CD14-positive monocyte (primary cell): ENCODE measurements around the gene PLD3. TPM values are rescaled to one million over a fixed set of nuclear protein-coding genes. Genes with fewer than 3 reads are reported as not detected.
A peak's percentile ranks its signal among the peaks of the same experiment; 100 is the strongest.

Source experiments
- DNase-seq, 3 donors: peaks; one replicate each; pipeline ENCODE4 v3.0.0-alpha.2; 2011 to 2022
- H2AFZ ChIP-seq: 2 replicates; pipeline ENCODE4 v1.6.0; 2012; ENCODE audit warnings: mild to moderate bottlenecking, low read depth, low read length, inconsistent platforms; ENCODE audit not compliant: insufficient read depth, poor library complexity, severe bottlenecking
- H3K27ac ChIP-seq, 2 donors: 1 replicate in 1 of 2; 2 replicates in 1 of 2; pipeline ENCODE4 v1.5.1; 2012 to 2013; ENCODE audit warnings: low read length in 2 of 2, control low read depth in 1 of 2, inconsistent platforms in 1 of 2, low read depth in 1 of 2, mild to moderate bottlenecking in 1 of 2
- H3K27me3 ChIP-seq, 2 donors: one replicate each; pipeline versions ENCODE4 v1.6.0 to v1.6.1; 2011 to 2013; ENCODE audit warnings: low read length in 2 of 2; ENCODE audit not compliant: control insufficient read depth in 2 of 2, insufficient read depth in 2 of 2
- H3K36me3 ChIP-seq, 2 donors: replicated peaks in 1 of 2; 1 replicate in 1 of 2; 2 replicates in 1 of 2; pipeline versions ENCODE4 v1.5.1 to v1.6.1; 2012 to 2013; ENCODE audit warnings: low read length in 2 of 2, control low read depth in 1 of 2, inconsistent platforms in 1 of 2, mild to moderate bottlenecking in 1 of 2; ENCODE audit not compliant: insufficient read depth in 2 of 2, control insufficient read depth in 1 of 2
- H3K4me1 ChIP-seq, 2 donors: 1 replicate in 1 of 2; 2 replicates in 1 of 2; pipeline versions ENCODE4 v1.5.1 to v1.6.1; 2012 to 2013; ENCODE audit warnings: low read length in 2 of 2, control low read depth in 1 of 2, inconsistent platforms in 1 of 2, mild to moderate bottlenecking in 1 of 2, moderate library complexity in 1 of 2; ENCODE audit not compliant: insufficient read depth in 2 of 2, control insufficient read depth in 1 of 2
- H3K4me2 ChIP-seq: replicated peaks from 2 replicates; pipeline ENCODE3; 2012; ENCODE audit warnings: low read length, moderate library complexity, mild to moderate bottlenecking; ENCODE audit not compliant: poor library complexity, severe bottlenecking; ENCODE audit errors: extremely low read depth
- H3K4me3 ChIP-seq, 3 experiments: fragments of 200-600 bp in 1 of 3; sonication (generic) in 1 of 3; replicated peaks in 1 of 3; 1 replicate in 2 of 3; 2 replicates in 1 of 3; pipeline ENCODE4 v1.5.1; 2011 to 2013; ENCODE audit warnings: low read length in 3 of 3, mild to moderate bottlenecking in 3 of 3, control low read depth in 2 of 3, low read depth in 2 of 3, inconsistent platforms in 1 of 3, moderate library complexity in 1 of 3
- H3K79me2 ChIP-seq: 2 replicates; pipeline ENCODE4 v1.6.0; 2012; ENCODE audit warnings: mild to moderate bottlenecking, control low read depth, inconsistent platforms, low read length, moderate library complexity; ENCODE audit not compliant: insufficient read depth
- H3K9ac ChIP-seq: 2 replicates; pipeline ENCODE4 v1.6.0; 2017; ENCODE audit warnings: low read length, mild to moderate bottlenecking; ENCODE audit not compliant: insufficient read depth, poor library complexity, severe bottlenecking
- H3K9me3 ChIP-seq, 2 donors: replicated peaks in 1 of 2; 1 replicate in 1 of 2; 2 replicates in 1 of 2; pipeline versions ENCODE4 v1.5.1 to v1.6.1; 2012 to 2013; ENCODE audit warnings: low read length in 2 of 2, control low read depth in 1 of 2; ENCODE audit not compliant: control insufficient read depth in 1 of 2, insufficient read depth in 1 of 2
- H4K20me1 ChIP-seq: 2 replicates; pipeline ENCODE4 v1.6.0; 2012; ENCODE audit warnings: mild to moderate bottlenecking, low read length, control low read depth, moderate library complexity; ENCODE audit not compliant: insufficient read depth
- H3K27ac Mint-ChIP-seq, 7 donors: one replicate each; pipeline ENCODE4 v1.8.0; 2020; ENCODE audit warnings: mild to moderate bottlenecking in 7 of 7, mixed read lengths in 7 of 7, moderate library complexity in 6 of 7, inconsistent platforms in 2 of 7
- H3K27me3 Mint-ChIP-seq, 3 donors: one replicate each; pipeline ENCODE4 v1.8.0; 2021 to 2022; ENCODE audit warnings: low read depth in 3 of 3, mild to moderate bottlenecking in 3 of 3, mixed read lengths in 3 of 3, moderate library complexity in 3 of 3, inconsistent platforms in 1 of 3
- H3K36me3 Mint-ChIP-seq, 2 donors: one replicate each; pipeline ENCODE4 v1.8.0; 2020; ENCODE audit warnings: mixed read lengths in 2 of 2, inconsistent platforms in 1 of 2, mild to moderate bottlenecking in 1 of 2
- H3K4me1 Mint-ChIP-seq: one replicate; pipeline ENCODE4 v1.8.0; 2020; ENCODE audit warnings: mild to moderate bottlenecking, mixed read lengths
- H3K4me3 Mint-ChIP-seq, 2 donors: one replicate each; pipeline ENCODE4 v1.8.0; 2020; ENCODE audit warnings: mild to moderate bottlenecking in 2 of 2, mixed read lengths in 2 of 2, moderate library complexity in 1 of 2
- H3K9me3 Mint-ChIP-seq, 7 donors: one replicate each; pipeline ENCODE4 v1.8.0; 2020 to 2022; ENCODE audit warnings: mixed read lengths in 7 of 7, mild to moderate bottlenecking in 6 of 7, moderate library complexity in 6 of 7, inconsistent platforms in 2 of 7
- CTCF ChIP-seq: fragments of 200-600 bp; IDR thresholded peaks from one replicate; pipeline ENCODE4 v1.8.0; 2022; ENCODE audit warnings: antibody characterized with exemption, mild to moderate bottlenecking
- WGBS: methylation state at CpG from one replicate; pipeline ENCODE4 v1.1.5; 2013; ENCODE audit warnings: missing lambda C conversion rate; ENCODE audit not compliant: insufficient coverage; 5-methylcytosine and 5-hydroxymethylcytosine counted together
- intact Hi-C, 2 donors: fragments of 100-400 bp; cut with micrococcal nuclease; formaldehyde crosslinking; loops; one replicate each; pipeline versions ENCODE4 v1.15.0 to v1.15.1; 2023
- polyA plus RNA-seq, 3 donors: library from polyadenylated mRNA; depleted of rRNA in 1 of 3; unstranded in 2 of 3; stranded (reverse) in 1 of 3; fragments of 300-500 nt in 2 of 3; fragments of >200 nt in 1 of 3; fragmentation: Illumina TruSeq in 2 of 3; gene quantifications; 1 replicate in 2 of 3; 2 replicates in 1 of 3; pipeline ENCODE4 v1.2.3, GENCODE V29; 2012 to 2021

The PLD3 gene
- polyA plus RNA-seq, 3 donors = 168 to 334 (median 170) TPM

GRCh38 chr19:40314656-40315055, 33.8 kb upstream of the PLD3 start:
- H3K27ac Mint-ChIP-seq = peak overlapping the region in 4 of 7 donors; percentile 24 to 70 (median 55)

GRCh38 chr19:40315812-40316470, 32.6 kb upstream of the PLD3 start:
- Mint-ChIP-seq H3K36me3 (peaks cover 36 to 37% of the 10 kb centered on the region in 2 donors), H3K9me3 (peaks cover 0 to 3% (median 0%) of the 10 kb centered on the region in 7 donors), H3K4me3 (no peak overlapping the region), H3K27me3 (peaks cover 0 to 7% (median 0%) of the 10 kb centered on the region in 3 donors), H3K27ac (peak overlapping the region in 2 of 7 donors; percentile 50 to 59), H3K4me1 (peaks cover 11% of the 10 kb centered on the region)
- peaks cover 13 to 39% of the 10 kb centered on the region in 2 donors for H3K36me3 ChIP-seq
- no peak overlapping the region for H3K4me2 ChIP-seq
- H3K27me3 ChIP-seq = no peaks in the 10 kb centered on the region
- WGBS = 100% methylated on average over 2 of the region's 5 CpGs
- H3K27ac ChIP-seq = no peak overlapping the region
- no peaks in the 10 kb centered on the region for H4K20me1 ChIP-seq
- no peak for TF ChIP-seq CTCF
- H3K79me2 ChIP-seq = no peaks in the 10 kb centered on the region
- H3K9ac ChIP-seq = no peak overlapping the region
- H2AFZ ChIP-seq = no peak overlapping the region
- intact Hi-C loops = no loop called here
- no peaks in the 10 kb centered on the region for H3K9me3 ChIP-seq
- H3K4me1 ChIP-seq = peaks cover 8 to 12% of the 10 kb centered on the region in 2 donors
- H3K4me3 ChIP-seq = no peak overlapping the region
- no peak for DNase-seq

More at GRCh38 chr19:40314656-40315055, 33.8 kb upstream of the PLD3 start:
- Histone ChIP-seq H3K9me3 (no peaks in the 10 kb centered on the region), H3K4me2 (no peak overlapping the region), H3K27ac (peak overlapping the region in 1 of 2 donors; percentile 20), H3K27me3 (no peaks in the 10 kb centered on the region), H4K20me1 (no peaks in the 10 kb centered on the region), H3K79me2 (no peaks in the 10 kb centered on the region), H3K36me3 (peaks cover 6 to 26% of the 10 kb centered on the region in 2 donors), H2AFZ (no peak overlapping the region), H3K4me3 (no peak overlapping the region), H3K9ac (no peak overlapping the region), H3K4me1 (peaks cover 8 to 12% of the 10 kb centered on the region in 2 donors)
- peaks cover 0 to 5% (median 0%) of the 10 kb centered on the region in 3 donors for H3K27me3 Mint-ChIP-seq
- WGBS = no CpG with 5 or more reads among the region's 2 CpGs
- H3K4me3 Mint-ChIP-seq = no peak overlapping the region
- H3K36me3 Mint-ChIP-seq = peaks cover 24% of the 10 kb centered on the region in 2 donors
- DNase-seq = peak; percentile 46 to 74 (median 49)
- peaks cover 0 to 3% (median 0%) of the 10 kb centered on the region in 7 donors for H3K9me3 Mint-ChIP-seq
- intact Hi-C loops = no loop called here
- H3K4me1 Mint-ChIP-seq = peaks cover 11% of the 10 kb centered on the region
- TF ChIP-seq CTCF = no peak
